ENCODE measurements around the gene POLR2C. TPM values are rescaled to one million over a fixed set of nuclear protein-coding genes. Genes with fewer than 3 reads are reported as not detected.

POLR2C gene
- total and polyA plus RNA-seq, 2 of the 13 experiments (the other 11 are each of a cell fraction or from before 2014, with no cell fraction given) = 104 to 216 TPM

- Histone ChIP-seq H3K9ac (ENCODE audit: insufficient read depth, low read depth, low read length) (no peak overlapping the region), H2AFZ (ENCODE audit: low read length) (no peak overlapping the region), H3K36me3 (replicated peaks in 1 of 2; ENCODE audit: control insufficient read depth in 1 of 2, insufficient read depth in 2 of 2, low read length in 2 of 2) (no peaks in the 10 kb centered on the region), H3K4me3 (replicated peaks in 1 of 3; ENCODE audit: insufficient read depth in 1 of 3, low read depth in 2 of 3, low read length in 3 of 3) (no peak overlapping the region), H3K79me2 (ENCODE audit: insufficient read depth, low read length) (no peaks in the 10 kb centered on the region), H3K4me2 (ENCODE audit: low read depth, low read length) (no peak overlapping the region), H3K9me3 (ENCODE audit: low read length) (no peaks in the 10 kb centered on the region), H3K27ac (ENCODE audit: extremely low read length, insufficient read depth, low read length) (no peak overlapping the region), H3K27me3 (ENCODE audit: control insufficient read depth in 1 of 2, insufficient read depth in 2 of 2, low read length in 2 of 2) (peaks cover 2 to 9% of the 10 kb centered on the region in 2 experiments; a peak in 3 of 5 replicates), H4K20me1 (ENCODE audit: insufficient read depth, low read length) (no peaks in the 10 kb centered on the region), H3K4me1 (ENCODE audit: insufficient read depth, low read length) (peaks cover 32% of the 10 kb centered on the region)
- ChIA-PET CTCF (ENCODE audit: low intra/inter-chr PET ratio, low total read pairs) (no interaction called here), POLR2A (interaction anchor here (3.5 to 3.7 kb wide), 2 partner anchors 27 to 42 kb away, joined by 12 to 15 read pairs; partner anchors contain the start of gene DOK4)
- FAIRE-seq (no peak), DNase-seq (ENCODE audit: low spot score) (no peak), ATAC-seq (no peak)
- BruUV-seq (replicated peaks) = no TSS peak
- intact Hi-C loops (cut with micrococcal nuclease; ENCODE audit: unreplicated experiment) = no loop called here
- in situ Hi-C loops (cut with HindIII; ENCODE audit: extremely low pct_ligation_motif_present, low pct_unique_long_range_greater_than_20kb) = no loop called here
- no peak for TF ChIP-seq ZBTB34 (CRISPR knock-in tag; IDR thresholded peaks at IDR 0.05)
- no peak for TF ChIP-seq NR2F1 (CRISPR knock-in tag; IDR thresholded peaks at IDR 0.05)
- no peak for TF ChIP-seq RBM22 (optimal IDR thresholded peaks at IDR 0.05; ENCODE audit: low read length)
- TF ChIP-seq ZNF577 (CRISPR knock-in tag; IDR thresholded peaks at IDR 0.05; ENCODE audit: borderline replicate concordance, low read depth) = no peak
- no peak for TF ChIP-seq ZNF317 (CRISPR knock-in tag; IDR thresholded peaks at IDR 0.05)
- TF ChIP-seq MYNN (CRISPR knock-in tag; IDR thresholded peaks at IDR 0.05; ENCODE audit: low read depth) = no peak
- TF ChIP-seq GRHL1 (CRISPR knock-in tag; conservative IDR thresholded peaks at IDR 0.05) = no peak
- TF ChIP-seq, protein P1, sequence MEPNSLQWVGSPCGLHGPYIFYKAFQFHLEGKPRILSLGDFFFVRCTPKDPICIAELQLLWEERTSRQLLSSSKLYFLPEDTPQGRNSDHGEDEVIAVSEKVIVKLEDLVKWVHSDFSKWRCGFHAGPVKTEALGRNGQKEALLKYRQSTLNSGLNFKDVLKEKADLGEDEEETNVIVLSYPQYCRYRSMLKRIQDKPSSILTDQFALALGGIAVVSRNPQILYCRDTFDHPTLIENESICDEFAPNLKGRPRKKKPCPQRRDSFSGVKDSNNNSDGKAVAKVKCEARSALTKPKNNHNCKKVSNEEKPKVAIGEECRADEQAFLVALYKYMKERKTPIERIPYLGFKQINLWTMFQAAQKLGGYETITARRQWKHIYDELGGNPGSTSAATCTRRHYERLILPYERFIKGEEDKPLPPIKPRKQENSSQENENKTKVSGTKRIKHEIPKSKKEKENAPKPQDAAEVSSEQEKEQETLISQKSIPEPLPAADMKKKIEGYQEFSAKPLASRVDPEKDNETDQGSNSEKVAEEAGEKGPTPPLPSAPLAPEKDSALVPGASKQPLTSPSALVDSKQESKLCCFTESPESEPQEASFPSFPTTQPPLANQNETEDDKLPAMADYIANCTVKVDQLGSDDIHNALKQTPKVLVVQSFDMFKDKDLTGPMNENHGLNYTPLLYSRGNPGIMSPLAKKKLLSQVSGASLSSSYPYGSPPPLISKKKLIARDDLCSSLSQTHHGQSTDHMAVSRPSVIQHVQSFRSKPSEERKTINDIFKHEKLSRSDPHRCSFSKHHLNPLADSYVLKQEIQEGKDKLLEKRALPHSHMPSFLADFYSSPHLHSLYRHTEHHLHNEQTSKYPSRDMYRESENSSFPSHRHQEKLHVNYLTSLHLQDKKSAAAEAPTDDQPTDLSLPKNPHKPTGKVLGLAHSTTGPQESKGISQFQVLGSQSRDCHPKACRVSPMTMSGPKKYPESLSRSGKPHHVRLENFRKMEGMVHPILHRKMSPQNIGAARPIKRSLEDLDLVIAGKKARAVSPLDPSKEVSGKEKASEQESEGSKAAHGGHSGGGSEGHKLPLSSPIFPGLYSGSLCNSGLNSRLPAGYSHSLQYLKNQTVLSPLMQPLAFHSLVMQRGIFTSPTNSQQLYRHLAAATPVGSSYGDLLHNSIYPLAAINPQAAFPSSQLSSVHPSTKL (CRISPR knock-in tag; IDR thresholded peaks at IDR 0.05) = no peak
- no peak for TF ChIP-seq SETDB1 (CRISPR knock-in tag; IDR thresholded peaks at IDR 0.05; ENCODE audit: borderline replicate concordance)
- no peak for TF ChIP-seq ZNF207 (IDR thresholded peaks at IDR 0.05; ENCODE audit: borderline replicate concordance)
- no peak for TF ChIP-seq MTA1 (CRISPR knock-in tag; IDR thresholded peaks at IDR 0.05; ENCODE audit: borderline replicate concordance)
- TF ChIP-seq MAX (IDR thresholded peaks at IDR 0.05) = no peak
- TF ChIP-seq ZNF713 (CRISPR knock-in tag; IDR thresholded peaks at IDR 0.05) = no peak
- TF ChIP-seq ZNF7 (CRISPR knock-in tag; IDR thresholded peaks at IDR 0.05) = no peak
- TF ChIP-seq NCOA5 (CRISPR knock-in tag; IDR thresholded peaks at IDR 0.05) = no peak
- TF ChIP-seq ZNF441 (CRISPR knock-in tag; IDR thresholded peaks at IDR 0.05; ENCODE audit: borderline replicate concordance) = no peak
- 55% methylated on average over 14 of the region's 14 CpGs for WGBS (ENCODE audit: low lambda C conversion rate)
Measured at GRCh38 chr16:57513371-57514102, 51.1 kb downstream of the POLR2C start.
